Measurements from ENCODE around the gene ATP1B3.

ATP1B3 gene

GRCh38 chr3:141894524-141895176 is 18.2 kb downstream of the ATP1B3 start:
- TF ChIP-seq CTCF (IDR thresholded peaks at IDR 0.05; ENCODE audit: control extremely low read depth, extremely low read depth, low read depth, missing control alignments), result no peak
- POLR2A ChIA-PET, result interaction anchor here (1.1 kb wide), 1 partner anchor 9 kb away, joined by 3 read pairs; no protein-coding TSS in a partner anchor
- CTCF ChIA-PET, result interaction anchor here (1.6 to 3.1 kb wide), 6 partner anchors 10 to 156 kb away, joined by 3 to 13 read pairs (median 7); no protein-coding TSS in a partner anchor
- no peak for DNase-seq (ENCODE audit: extremely low spot score)

DNA sequence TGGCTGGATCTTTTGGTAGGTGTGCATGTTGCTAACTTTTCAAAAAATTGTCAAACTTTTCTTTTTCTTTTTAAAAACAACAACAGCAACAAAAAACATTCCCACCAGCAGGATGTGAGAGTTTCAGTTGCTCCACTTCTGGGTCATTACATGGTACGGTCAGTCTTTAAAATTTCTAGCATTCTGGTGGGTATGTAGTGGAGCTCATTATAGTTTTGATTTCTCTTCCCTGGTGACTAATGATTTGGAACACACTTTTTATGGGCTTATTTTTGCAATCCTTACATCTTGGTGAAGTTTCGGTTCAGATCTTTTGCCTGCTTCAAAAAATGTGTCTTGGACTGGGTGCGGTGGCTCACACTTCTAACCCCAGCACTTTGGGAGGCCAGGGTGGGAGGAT is 19.3 kb downstream of the ATP1B3 start:
- ChIA-PET CTCF (interaction anchor here (1.3 to 3.1 kb wide), 5 partner anchors 9 to 20 kb away, joined by 3 to 13 read pairs (median 9); no protein-coding TSS in a partner anchor), POLR2A (interaction anchor here (0.6 to 0.7 kb wide), 2 partner anchors 10 to 152 kb away, joined by 3 to 5 read pairs; no protein-coding TSS in a partner anchor)
- no peak for DNase-seq (ENCODE audit: extremely low spot score)
- TF ChIP-seq CTCF (IDR thresholded peaks at IDR 0.05; ENCODE audit: control extremely low read depth, extremely low read depth, low read depth, missing control alignments), result no peak

DNA sequence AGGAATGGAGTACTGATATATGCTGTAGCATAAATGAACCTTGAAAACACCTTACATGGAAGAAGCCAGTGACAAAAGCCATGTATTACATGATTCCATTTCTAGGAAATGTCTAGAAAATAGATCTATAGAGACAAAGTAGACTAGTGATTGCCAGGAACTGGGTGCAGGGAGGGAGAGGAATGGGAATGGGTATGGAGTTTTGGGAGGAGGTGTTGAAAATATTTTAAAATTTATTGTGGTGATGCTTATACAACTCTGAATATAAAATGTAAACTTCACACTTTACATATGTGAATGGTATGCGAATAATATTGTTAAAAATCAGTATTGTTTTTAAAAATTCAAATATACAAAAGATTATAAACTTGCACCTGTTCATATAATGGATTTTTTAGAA is 22.5 kb downstream of the ATP1B3 start:
- POLR2A ChIA-PET, result no interaction called here
- TF ChIP-seq CTCF (IDR thresholded peaks at IDR 0.05; ENCODE audit: control extremely low read depth, extremely low read depth, low read depth, missing control alignments), result no peak

GRCh38 chr3:141900343-141900742 is 23.9 kb downstream of the ATP1B3 start:
- POLR2A ChIA-PET, result no interaction called here
- DNase-seq (ENCODE audit: extremely low spot score), result no peak
- TF ChIP-seq CTCF (IDR thresholded peaks at IDR 0.05; ENCODE audit: control extremely low read depth, extremely low read depth, low read depth, missing control alignments), result no peak
- CTCF ChIA-PET, result interaction anchor here (1.2 to 2.6 kb wide), 7 partner anchors 8 to 62 kb away, joined by 3 to 18 read pairs (median 6); no protein-coding TSS in a partner anchor

More for the DNA sequence above, 22.5 kb downstream of the ATP1B3 start:
- CTCF ChIA-PET, result interaction anchor here (2.3 kb wide), 1 partner anchor 10 kb away, joined by 8 read pairs; no protein-coding TSS in a partner anchor
- DNase-seq (ENCODE audit: extremely low spot score), result no peak

GRCh38 chr3:141901914-141902313 is 25.5 kb downstream of the ATP1B3 start:
- CTCF ChIA-PET, result interaction anchor here (1.2 to 2.7 kb wide), 3 partner anchors 8 to 27 kb away, joined by 3 to 12 read pairs (median 8); no protein-coding TSS in a partner anchor
- peak; percentile 15 for DNase-seq (ENCODE audit: extremely low spot score)
- POLR2A ChIA-PET, result no interaction called here
- no peak for TF ChIP-seq CTCF (IDR thresholded peaks at IDR 0.05; ENCODE audit: control extremely low read depth, extremely low read depth, low read depth, missing control alignments)

GRCh38 chr3:141904203-141904602 is 27.8 kb downstream of the ATP1B3 start:
- ChIA-PET POLR2A (no interaction called here), CTCF (interaction anchor here (1.3 to 2.7 kb wide), 2 partner anchors 9 to 14 kb away, joined by 4 to 12 read pairs; no protein-coding TSS in a partner anchor)
- no peak for TF ChIP-seq CTCF (IDR thresholded peaks at IDR 0.05; ENCODE audit: control extremely low read depth, extremely low read depth, low read depth, missing control alignments)
- no peak for DNase-seq (ENCODE audit: extremely low spot score)
